Hippocampal formation (tissue), 2 donors: ENCODE measurements around the gene PRDM12.

Experiments
- DNase-seq, 2 donors: peaks; one replicate each; lab custom pipeline; 2025; lab: John Stamatoyannopoulos, UW

The PRDM12 gene

GRCh38 chr9:130689937-130690700, 25.7 kb downstream of the PRDM12 start:
- DNase-seq = peak; percentile 43 to 45

GRCh38 chr9:130692321-130692720, 27.9 kb downstream of the PRDM12 start:
- no peak for DNase-seq

- no peak for DNase-seq
Observed at GRCh38 chr9:130693101-130693425, 28.7 kb downstream of the PRDM12 start.

GRCh38 chr9:130693426-130694191, 29.2 kb downstream of the PRDM12 start, which contains the start of gene EXOSC2:
EXOSC2 (plus strand) TSS chr9:130693780; CDS start chr9:130693792, 12 bp downstream.
- peak; percentile 97 to 98 for DNase-seq

GRCh38 chr9:130694205-130694604, 29.8 kb downstream of the PRDM12 start:
- DNase-seq = no peak

GRCh38 chr9:130696139-130696650, 31.8 kb downstream of the PRDM12 start:
- no peak for DNase-seq

- DNase-seq = no peak
Observed at GRCh38 chr9:130696996-130697395, 32.6 kb downstream of the PRDM12 start.

- no peak for DNase-seq
Observed at GRCh38 chr9:130698514-130698913, 34.1 kb downstream of the PRDM12 start.

GRCh38 chr9:130699047-130699446, 34.7 kb downstream of the PRDM12 start:
- DNase-seq = no peak

GRCh38 chr9:130701059-130702022, 36.9 kb downstream of the PRDM12 start:
- peak; percentile 50 to 75 for DNase-seq

- DNase-seq = no peak
Observed at GRCh38 chr9:130703501-130703900, 39.1 kb downstream of the PRDM12 start.

GRCh38 chr9:130707225-130707976, 43.0 kb downstream of the PRDM12 start:
- peak; percentile 23 to 34 for DNase-seq

GRCh38 chr9:130710822-130711352, 46.5 kb downstream of the PRDM12 start:
- no peak for DNase-seq

- DNase-seq = no peak
Observed at GRCh38 chr9:130711469-130711868, 47.1 kb downstream of the PRDM12 start.

- peak; percentile 96 to 98 for DNase-seq
Observed at GRCh38 chr9:130712564-130713285, 48.3 kb downstream of the PRDM12 start.

- DNase-seq = peak in 1 of 2 donors; percentile 14
Observed at GRCh38 chr9:130713286-130713960, 49.0 kb downstream of the PRDM12 start.

- DNase-seq = no peak
Observed at GRCh38 chr9:130714586-130715110, 50.3 kb downstream of the PRDM12 start.

- DNase-seq = no peak
Observed at GRCh38 chr9:130715270-130715669, 50.9 kb downstream of the PRDM12 start.

GRCh38 chr9:130718562-130718961, 54.2 kb downstream of the PRDM12 start:
- no peak for DNase-seq
